Liver (tissue), 9 donors: ENCODE results near the gene ACADSB. TPM values are rescaled to one million over a fixed set of nuclear protein-coding genes. Genes with fewer than 3 reads are reported as not detected.

ENCODE experiments used
- DNase-seq: peaks from one replicate; pipeline ENCODE4 v3.0.0-alpha.2; 2017; ENCODE audit warnings: low spot score
- H3K27ac ChIP-seq, 2 donors: one replicate each; pipeline ENCODE4 v1.7.0; 2013; ENCODE audit warnings: inconsistent platforms in 2 of 2, low read length in 2 of 2, control low read depth in 1 of 2, low read depth in 1 of 2, mild to moderate bottlenecking in 1 of 2
- H3K27me3 ChIP-seq, 4 donors: one replicate each; pipeline versions ENCODE4 v1.6.1 to v1.7.0; 2013; ENCODE audit warnings: low read length in 3 of 4, inconsistent platforms in 1 of 4, mild to moderate bottlenecking in 1 of 4, moderate library complexity in 1 of 4; ENCODE audit not compliant: control insufficient read depth in 4 of 4, insufficient read depth in 4 of 4
- H3K36me3 ChIP-seq, 4 donors: one replicate each; pipeline versions ENCODE4 v1.6.1 to v1.7.0; 2013; ENCODE audit warnings: low read length in 3 of 4, mild to moderate bottlenecking in 3 of 4, low read depth in 1 of 4, moderate library complexity in 1 of 4; ENCODE audit not compliant: control insufficient read depth in 4 of 4, insufficient read depth in 3 of 4
- H3K4me1 ChIP-seq, 4 donors: one replicate each; pipeline versions ENCODE4 v1.6.1 to v1.7.0; 2013; ENCODE audit warnings: low read length in 3 of 4, mild to moderate bottlenecking in 3 of 4, moderate library complexity in 1 of 4; ENCODE audit not compliant: control insufficient read depth in 4 of 4, insufficient read depth in 4 of 4
- H3K4me3 ChIP-seq, 3 donors: one replicate each; pipeline versions ENCODE4 v1.6.1 to v1.7.0; 2013; ENCODE audit warnings: low read length in 3 of 3, control low read depth in 1 of 3, low read depth in 1 of 3, mild to moderate bottlenecking in 1 of 3
- H3K9ac ChIP-seq, 2 donors: one replicate each; pipeline ENCODE4 v1.7.0; 2013; ENCODE audit warnings: low read length in 2 of 2, mild to moderate bottlenecking in 2 of 2, moderate library complexity in 2 of 2, control low read depth in 1 of 2, low read depth in 1 of 2
- H3K9me3 ChIP-seq, 4 donors: one replicate each; pipeline versions ENCODE4 v1.6.1 to v1.7.0; 2013; ENCODE audit warnings: low read length in 3 of 4; ENCODE audit not compliant: control insufficient read depth in 4 of 4
- EGR1 ChIP-seq, 2 donors: IDR thresholded peaks; 2 replicates each; pipeline ENCODE4 v1.6.1; 2016 to 2018; ENCODE audit warnings: antibody characterized with exemption in 2 of 2, low read depth in 2 of 2
- FOXA1 ChIP-seq: IDR thresholded peaks from 2 replicates; pipeline ENCODE4 v1.6.1; 2016; ENCODE audit warnings: antibody characterized with exemption
- FOXA2 ChIP-seq: IDR thresholded peaks from 2 replicates; pipeline ENCODE4 v1.6.1; 2016; ENCODE audit warnings: antibody characterized with exemption
- GABPA ChIP-seq, 2 donors: IDR thresholded peaks in 1 of 2; conservative IDR thresholded peaks in 1 of 2; 2 replicates each; pipeline ENCODE4 v1.6.1; 2016; ENCODE audit warnings: antibody characterized with exemption in 2 of 2, mild to moderate bottlenecking in 1 of 2, moderate library complexity in 1 of 2
- HNF4A ChIP-seq, 2 donors: conservative IDR thresholded peaks; 2 replicates each; pipeline ENCODE4 v1.6.1; 2016; ENCODE audit warnings: antibody characterized with exemption in 2 of 2, mild to moderate bottlenecking in 2 of 2
- HNF4G ChIP-seq: IDR thresholded peaks from 2 replicates; pipeline ENCODE4 v1.6.1; 2016; ENCODE audit warnings: antibody characterized with exemption
- JUND ChIP-seq, 2 donors: IDR thresholded peaks; 2 replicates each; pipeline ENCODE4 v1.6.1; 2016; ENCODE audit warnings: antibody characterized with exemption in 2 of 2
- NR2F2 ChIP-seq: IDR thresholded peaks from 2 replicates; pipeline ENCODE4 v1.6.1; 2016; ENCODE audit warnings: antibody characterized with exemption
- RXRA ChIP-seq, 2 donors: IDR thresholded peaks; 2 replicates each; pipeline ENCODE4 v1.6.1; 2017 to 2018; ENCODE audit warnings: antibody characterized with exemption in 2 of 2, mild to moderate bottlenecking in 1 of 2
- SP1 ChIP-seq: IDR thresholded peaks from 2 replicates; pipeline ENCODE4 v1.6.1; 2018; ENCODE audit warnings: antibody characterized with exemption, mild to moderate bottlenecking
- TAF1 ChIP-seq: conservative IDR thresholded peaks from 2 replicates; pipeline ENCODE4 v1.6.1; 2016; ENCODE audit warnings: antibody characterized with exemption, mild to moderate bottlenecking
- YY1 ChIP-seq: IDR thresholded peaks from 2 replicates; pipeline ENCODE4 v1.6.1; 2016; ENCODE audit warnings: antibody characterized with exemption, mild to moderate bottlenecking
- WGBS: extraction: QIAGEN DNeasy Blood & Tissue Kit; methylation state at CpG from one replicate; pipeline ENCODE4 v1.1.7; 2013; 5-methylcytosine and 5-hydroxymethylcytosine counted together
- polyA plus RNA-seq, 2 donors: library from polyadenylated mRNA; stranded (reverse) in 1 of 2; unstranded in 1 of 2; fragments of 200-250 nt in 1 of 2; fragments of >200 nt in 1 of 2; fragmentation: Nextera tagmentation in 1 of 2; extraction: Ambion mirVana in 1 of 2; gene quantifications; one replicate each; pipeline versions ENCODE4 v1.2.1 to v1.2.3, GENCODE V29; 2013 to 2015
- total RNA-seq, 2 donors: library from RNA; depleted of rRNA; stranded (reverse); fragments of >200 nt; gene quantifications; one replicate each; pipeline ENCODE4 v1.2.3, GENCODE V29; 2014
- TF ChIP-seq, protein P1 (sequence below): IDR thresholded peaks from 2 replicates; pipeline ENCODE4 v1.6.1; 2016; ENCODE audit warnings: antibody characterized with exemption, mild to moderate bottlenecking
- TF ChIP-seq, protein P2 (sequence below): IDR thresholded peaks from 2 replicates; pipeline ENCODE4 v1.6.1; 2016; ENCODE audit warnings: antibody characterized with exemption
- TF ChIP-seq, protein P3 (sequence below): IDR thresholded peaks from 2 replicates; pipeline ENCODE4 v1.6.1; 2016; ENCODE audit warnings: antibody characterized with exemption
- donor health status: healthy.
- donor health status: healthy.
- donor health status: healthy.
- donor health status: healthy.
- donor health status: healthy.

ACADSB gene
- total and polyA plus RNA-seq, 4 donors, result 97.9 to 164 (median 110) TPM

GRCh38 chr10:123092635-123093414, 84.0 kb downstream of the ACADSB start:
- no peaks in the 10 kb centered on the region for H3K4me1 ChIP-seq
- no peak overlapping the region for H3K27ac ChIP-seq
- H3K27me3 ChIP-seq, result no peaks in the 10 kb centered on the region
- H3K36me3 ChIP-seq, result no peaks in the 10 kb centered on the region
- H3K9ac ChIP-seq, result no peak overlapping the region
- no peak overlapping the region for H3K4me3 ChIP-seq
- WGBS, result 80% methylated on average over 14 of the region's 14 CpGs
- H3K9me3 ChIP-seq, result no peaks in the 10 kb centered on the region
- no peak for TF ChIP-seq JUND (IDR thresholded peaks at IDR 0.05)
- TF ChIP-seq, protein P1, sequence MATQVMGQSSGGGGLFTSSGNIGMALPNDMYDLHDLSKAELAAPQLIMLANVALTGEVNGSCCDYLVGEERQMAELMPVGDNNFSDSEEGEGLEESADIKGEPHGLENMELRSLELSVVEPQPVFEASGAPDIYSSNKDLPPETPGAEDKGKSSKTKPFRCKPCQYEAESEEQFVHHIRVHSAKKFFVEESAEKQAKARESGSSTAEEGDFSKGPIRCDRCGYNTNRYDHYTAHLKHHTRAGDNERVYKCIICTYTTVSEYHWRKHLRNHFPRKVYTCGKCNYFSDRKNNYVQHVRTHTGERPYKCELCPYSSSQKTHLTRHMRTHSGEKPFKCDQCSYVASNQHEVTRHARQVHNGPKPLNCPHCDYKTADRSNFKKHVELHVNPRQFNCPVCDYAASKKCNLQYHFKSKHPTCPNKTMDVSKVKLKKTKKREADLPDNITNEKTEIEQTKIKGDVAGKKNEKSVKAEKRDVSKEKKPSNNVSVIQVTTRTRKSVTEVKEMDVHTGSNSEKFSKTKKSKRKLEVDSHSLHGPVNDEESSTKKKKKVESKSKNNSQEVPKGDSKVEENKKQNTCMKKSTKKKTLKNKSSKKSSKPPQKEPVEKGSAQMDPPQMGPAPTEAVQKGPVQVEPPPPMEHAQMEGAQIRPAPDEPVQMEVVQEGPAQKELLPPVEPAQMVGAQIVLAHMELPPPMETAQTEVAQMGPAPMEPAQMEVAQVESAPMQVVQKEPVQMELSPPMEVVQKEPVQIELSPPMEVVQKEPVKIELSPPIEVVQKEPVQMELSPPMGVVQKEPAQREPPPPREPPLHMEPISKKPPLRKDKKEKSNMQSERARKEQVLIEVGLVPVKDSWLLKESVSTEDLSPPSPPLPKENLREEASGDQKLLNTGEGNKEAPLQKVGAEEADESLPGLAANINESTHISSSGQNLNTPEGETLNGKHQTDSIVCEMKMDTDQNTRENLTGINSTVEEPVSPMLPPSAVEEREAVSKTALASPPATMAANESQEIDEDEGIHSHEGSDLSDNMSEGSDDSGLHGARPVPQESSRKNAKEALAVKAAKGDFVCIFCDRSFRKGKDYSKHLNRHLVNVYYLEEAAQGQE, result no peak
- TF ChIP-seq HNF4G, result no peak
- no peak for TF ChIP-seq GABPA (IDR thresholded peaks at IDR 0.05 in 1 of 2, conservative IDR thresholded peaks at IDR 0.05 in 1 of 2)
- no peak for TF ChIP-seq TAF1
- no peak for TF ChIP-seq YY1
- TF ChIP-seq FOXA1, result no peak
- TF ChIP-seq, protein P2, sequence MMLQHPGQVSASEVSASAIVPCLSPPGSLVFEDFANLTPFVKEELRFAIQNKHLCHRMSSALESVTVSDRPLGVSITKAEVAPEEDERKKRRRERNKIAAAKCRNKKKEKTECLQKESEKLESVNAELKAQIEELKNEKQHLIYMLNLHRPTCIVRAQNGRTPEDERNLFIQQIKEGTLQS, result no peak
- TF ChIP-seq NR2F2, result no peak
- no peak for TF ChIP-seq RXRA (IDR thresholded peaks at IDR 0.05)
- TF ChIP-seq HNF4A (conservative IDR thresholded peaks at IDR 0.05), result no peak
- no peak for TF ChIP-seq SP1
- TF ChIP-seq, protein P3, sequence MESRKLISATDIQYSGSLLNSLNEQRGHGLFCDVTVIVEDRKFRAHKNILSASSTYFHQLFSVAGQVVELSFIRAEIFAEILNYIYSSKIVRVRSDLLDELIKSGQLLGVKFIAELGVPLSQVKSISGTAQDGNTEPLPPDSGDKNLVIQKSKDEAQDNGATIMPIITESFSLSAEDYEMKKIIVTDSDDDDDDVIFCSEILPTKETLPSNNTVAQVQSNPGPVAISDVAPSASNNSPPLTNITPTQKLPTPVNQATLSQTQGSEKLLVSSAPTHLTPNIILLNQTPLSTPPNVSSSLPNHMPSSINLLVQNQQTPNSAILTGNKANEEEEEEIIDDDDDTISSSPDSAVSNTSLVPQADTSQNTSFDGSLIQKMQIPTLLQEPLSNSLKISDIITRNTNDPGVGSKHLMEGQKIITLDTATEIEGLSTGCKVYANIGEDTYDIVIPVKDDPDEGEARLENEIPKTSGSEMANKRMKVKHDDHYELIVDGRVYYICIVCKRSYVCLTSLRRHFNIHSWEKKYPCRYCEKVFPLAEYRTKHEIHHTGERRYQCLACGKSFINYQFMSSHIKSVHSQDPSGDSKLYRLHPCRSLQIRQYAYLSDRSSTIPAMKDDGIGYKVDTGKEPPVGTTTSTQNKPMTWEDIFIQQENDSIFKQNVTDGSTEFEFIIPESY, result no peak
- no peak for TF ChIP-seq EGR1 (IDR thresholded peaks at IDR 0.05; ENCODE audit: low read depth in 2 of 2)
- DNase-seq, result no peak

- no peaks in the 10 kb centered on the region for H3K36me3 ChIP-seq
- no peaks in the 10 kb centered on the region for H3K4me1 ChIP-seq
- no peak overlapping the region for H3K9ac ChIP-seq
- H3K9me3 ChIP-seq, result no peaks in the 10 kb centered on the region
- TF ChIP-seq RXRA (IDR thresholded peaks at IDR 0.05), result no peak
- TF ChIP-seq FOXA2, result no peak
- TF ChIP-seq SP1, result no peak
- no peak for TF ChIP-seq JUND (IDR thresholded peaks at IDR 0.05)
- no peak for TF ChIP-seq TAF1
- TF ChIP-seq HNF4G, result no peak
- no peak overlapping the region for H3K4me3 ChIP-seq
- no peak for DNase-seq
- peaks cover 0 to 4% (median 0%) of the 10 kb centered on the region in 4 donors for H3K27me3 ChIP-seq
- H3K27ac ChIP-seq, result no peak overlapping the region
- 72% methylated on average over 4 of the region's 4 CpGs for WGBS
These were observed 84.7 kb downstream of the ACADSB start for GRCh38 chr10:123093489-123093888.
